Globus pallidus (tissue), 1 donor: Measurements from ENCODE around the gene GK2.

Experiments
- DNase-seq: peaks from one replicate; pipeline ENCODE4 v3.0.0-alpha.2; 2015; ENCODE audit warnings: low spot score

Gene GK2

GRCh38 chr4:79408063-79408462 lies at the start of gene GK2:
Gene GK2 (minus strand): TSS chr4:79408228. CDS start chr4:79408200, 28 bp downstream.
- DNase-seq, result no peak

DNA sequence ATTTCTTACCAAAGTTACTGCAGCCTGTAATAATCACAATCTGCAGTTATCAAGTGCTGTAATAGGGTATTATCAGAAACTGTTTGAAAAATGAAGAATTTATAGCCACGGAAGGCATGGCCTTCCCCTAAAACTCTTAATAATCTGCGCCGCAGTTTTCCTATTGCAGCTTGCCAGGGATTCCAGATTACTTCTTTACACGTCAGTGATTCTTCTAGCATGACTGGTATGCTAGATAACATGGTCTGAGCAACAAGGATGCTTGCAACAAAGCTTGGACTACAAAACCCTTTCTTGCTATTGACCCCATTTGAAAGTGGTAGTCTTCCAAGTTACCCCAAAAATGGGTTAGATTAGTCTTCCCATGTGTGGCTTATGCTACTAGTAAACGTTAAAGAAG lies 47.2 kb upstream of the GK2 start:
- no peak for DNase-seq

GRCh38 chr4:79454656-79455055 lies 46.6 kb upstream of the GK2 start:
- no peak for DNase-seq

GRCh38 chr4:79450053-79450452 lies 42.0 kb upstream of the GK2 start:
- no peak for DNase-seq

DNA sequence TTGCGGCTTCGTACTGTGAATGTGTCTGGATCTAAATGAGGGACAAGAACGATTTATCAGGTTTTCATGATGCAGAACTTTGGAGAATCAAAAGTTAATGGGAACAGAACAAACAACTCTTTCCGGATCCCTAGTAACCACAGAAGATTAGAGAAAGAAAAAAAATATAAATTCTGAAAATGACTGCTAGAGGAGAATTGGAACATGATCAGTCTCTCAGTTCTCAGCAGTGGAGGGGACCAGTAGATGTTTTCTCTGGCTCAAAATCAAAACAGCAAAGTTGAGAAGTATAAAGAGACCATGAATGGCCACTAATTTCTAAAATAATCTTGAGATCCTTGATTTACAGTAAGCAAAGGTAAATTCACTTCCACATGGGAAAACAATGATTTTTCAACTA lies 38.1 kb upstream of the GK2 start:
- no peak for DNase-seq

GRCh38 chr4:79445371-79445781 lies 37.3 kb upstream of the GK2 start:
- DNase-seq, result no peak

- DNase-seq, result no peak
These were observed 34.4 kb upstream of the GK2 start for GRCh38 chr4:79442422-79442821.

- no peak for DNase-seq
These were observed 31.5 kb upstream of the GK2 start for GRCh38 chr4:79439489-79439888.

- DNase-seq, result no peak
These were observed 23.8 kb upstream of the GK2 start for GRCh38 chr4:79431839-79432238.

- DNase-seq, result no peak
These were observed 21.3 kb upstream of the GK2 start for GRCh38 chr4:79429113-79429903.

- DNase-seq, result no peak
These were observed 19.0 kb upstream of the GK2 start for GRCh38 chr4:79426989-79427388.

GRCh38 chr4:79425586-79425985 lies 17.6 kb upstream of the GK2 start:
- DNase-seq, result no peak

- no peak for DNase-seq
These were observed 13.5 kb upstream of the GK2 start for GRCh38 chr4:79421483-79421882.

DNA sequence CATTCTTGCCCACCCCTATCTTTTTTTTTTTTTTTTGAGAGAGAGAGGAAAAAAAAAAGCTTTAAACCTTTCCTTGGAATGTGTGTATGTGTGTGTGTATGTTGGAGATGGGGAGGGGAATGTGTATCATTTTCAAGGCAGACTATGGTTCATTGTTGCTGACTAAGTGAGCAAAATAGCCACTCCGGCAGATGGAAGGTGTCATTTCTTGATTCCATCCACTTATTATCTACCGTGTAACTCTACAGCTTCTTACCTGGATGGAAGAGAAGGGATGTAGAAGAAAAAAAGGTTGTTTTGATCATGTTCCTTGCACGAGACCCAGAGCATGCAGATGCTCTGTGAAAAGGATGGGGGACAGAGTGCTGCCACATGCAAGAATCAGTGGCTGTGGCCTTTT lies 5.9 kb upstream of the GK2 start:
- DNase-seq, result no peak

GRCh38 chr4:79413032-79413885 lies 5.2 kb upstream of the GK2 start:
- no peak for DNase-seq

GRCh38 chr4:79404666-79405065 lies 3.4 kb downstream of the GK2 start:
- no peak for DNase-seq

GRCh38 chr4:79403356-79403755 lies 4.7 kb downstream of the GK2 start:
- no peak for DNase-seq

GRCh38 chr4:79402332-79402851 lies 5.6 kb downstream of the GK2 start:
- DNase-seq, result no peak

- no peak for DNase-seq
These were observed 9.0 kb downstream of the GK2 start for GRCh38 chr4:79399076-79399475.

DNA sequence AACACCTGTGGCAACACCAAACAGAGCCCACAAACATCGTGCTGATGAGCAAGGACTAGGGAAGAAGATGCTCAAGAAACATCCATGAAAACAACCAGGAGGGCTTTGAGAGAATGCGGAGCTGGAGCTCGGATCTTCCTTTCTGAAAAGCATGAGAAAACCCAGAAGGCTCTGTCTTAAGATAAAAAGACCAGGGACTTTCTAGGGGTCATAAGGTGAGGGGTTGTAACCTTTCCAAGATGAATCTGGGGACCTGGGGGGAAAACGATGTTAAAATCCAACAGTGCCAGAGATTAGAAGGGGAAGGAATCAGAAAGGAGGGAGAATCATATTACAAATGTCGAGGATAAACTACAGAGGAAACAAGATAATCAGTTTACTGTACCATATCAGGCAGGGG lies 10.1 kb downstream of the GK2 start:
- DNase-seq, result no peak

GRCh38 chr4:79396794-79397193 lies 11.2 kb downstream of the GK2 start:
- DNase-seq, result no peak

- no peak for DNase-seq
These were observed 12.2 kb downstream of the GK2 start for GRCh38 chr4:79395841-79396240.

- DNase-seq, result no peak
These were observed 17.1 kb downstream of the GK2 start for GRCh38 chr4:79390890-79391289.
